NCI-H460 (cell line): ENCODE results near the gene GOLGA1. TPM values are rescaled to one million over a fixed set of nuclear protein-coding genes. Genes with fewer than 3 reads are reported as not detected.
A peak's percentile ranks its signal among the peaks of the same experiment; 100 is the strongest.
"Not testable (repeated sequence)": the region's sequence is repeated elsewhere in the genome, so short reads cannot be mapped to it uniquely, and the experiment has no call there.

ENCODE experiments used
- DNase-seq: peaks from one replicate; pipeline ENCODE4 v3.0.0-alpha.2; 2016; ENCODE audit warnings: low read depth; ENCODE audit errors: extremely low read depth
- small RNA-seq, 2 experiments: library from RNA; depleted of rRNA; stranded (forward); fragments of <200 nt; gene quantifications; one replicate each; pipeline ENCODE3, GENCODE V24; 2014
- total RNA-seq: library from RNA; depleted of rRNA; stranded (reverse); fragments of >200 nt; shearing (Covaris generic); gene quantifications from 2 replicates; pipeline ENCODE4 v1.2.3, GENCODE V29; 2014; rRNA removed

Gene GOLGA1
- total RNA-seq, 1 experiment from 2014 or later: 15.2 TPM

DNA sequence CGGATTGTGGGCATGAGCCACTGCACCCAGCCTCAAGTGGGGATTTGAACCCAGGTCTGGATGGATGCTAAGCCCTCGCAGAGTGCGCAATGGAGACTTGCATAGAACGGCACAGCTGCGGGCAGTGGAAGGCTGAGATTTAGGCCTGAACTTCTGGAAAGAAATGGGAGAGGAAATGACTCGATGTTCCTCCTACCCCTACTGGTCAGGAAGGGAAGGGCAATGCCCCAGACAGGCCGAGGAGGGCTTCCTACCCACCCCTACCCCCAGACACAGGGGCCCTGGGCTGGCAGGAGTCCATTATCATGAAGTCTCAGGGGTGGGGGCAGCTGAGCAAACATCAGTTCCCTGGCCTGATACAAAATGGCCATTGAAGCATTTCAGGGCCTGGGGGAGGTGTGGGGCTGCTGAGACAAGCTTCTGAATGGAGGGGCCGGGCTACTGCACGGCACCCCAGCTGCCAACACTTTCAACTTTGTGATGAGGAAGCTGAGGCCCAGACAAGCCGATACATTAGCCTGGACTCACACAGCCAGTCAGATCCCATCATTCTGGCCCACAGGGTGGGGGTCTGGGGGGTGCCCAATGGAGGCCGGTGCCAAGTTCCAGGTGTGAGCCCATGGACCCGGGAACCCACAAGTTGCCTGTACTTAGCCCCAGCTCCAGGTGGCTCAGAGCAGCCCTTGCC is 101.1 kb downstream of the GOLGA1 start:
- DNase-seq: no peak

DNA sequence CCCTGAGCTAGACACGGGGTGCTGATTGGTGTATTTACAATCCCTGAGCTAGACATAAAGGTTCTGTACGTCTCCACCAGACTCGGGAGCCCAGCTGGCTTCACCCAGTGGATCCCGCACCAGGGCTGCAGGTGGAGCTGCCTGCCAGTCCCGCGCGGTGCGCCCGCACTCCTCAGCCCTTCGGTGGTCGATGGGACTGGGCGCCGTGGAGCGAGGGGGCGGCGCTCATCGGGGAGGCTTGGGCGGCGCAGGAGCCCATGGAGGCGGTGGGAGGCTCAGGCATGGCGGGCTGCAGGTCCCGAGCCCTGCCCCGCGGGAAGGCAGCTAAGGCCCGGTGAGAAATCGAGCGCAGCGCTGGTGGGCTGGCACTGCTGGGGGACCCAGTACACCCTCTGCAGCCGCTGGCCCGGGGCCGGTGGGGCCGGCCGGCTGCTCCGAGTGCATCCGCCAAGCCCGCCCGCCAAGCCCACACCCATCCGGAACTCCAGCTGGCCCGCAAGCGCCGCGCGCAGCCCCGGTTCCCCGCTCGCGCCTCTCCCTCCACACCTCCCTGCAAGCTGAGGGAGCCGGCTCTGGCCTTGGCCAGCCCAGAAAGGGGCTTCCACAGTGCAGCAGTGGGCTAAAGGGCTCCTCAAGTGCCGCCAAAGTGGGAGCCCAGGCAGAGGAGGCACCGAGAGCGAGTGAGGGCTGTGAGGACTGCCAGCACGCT is 102.2 kb downstream of the GOLGA1 start:
- DNase-seq: not testable (repeated sequence)

DNA sequence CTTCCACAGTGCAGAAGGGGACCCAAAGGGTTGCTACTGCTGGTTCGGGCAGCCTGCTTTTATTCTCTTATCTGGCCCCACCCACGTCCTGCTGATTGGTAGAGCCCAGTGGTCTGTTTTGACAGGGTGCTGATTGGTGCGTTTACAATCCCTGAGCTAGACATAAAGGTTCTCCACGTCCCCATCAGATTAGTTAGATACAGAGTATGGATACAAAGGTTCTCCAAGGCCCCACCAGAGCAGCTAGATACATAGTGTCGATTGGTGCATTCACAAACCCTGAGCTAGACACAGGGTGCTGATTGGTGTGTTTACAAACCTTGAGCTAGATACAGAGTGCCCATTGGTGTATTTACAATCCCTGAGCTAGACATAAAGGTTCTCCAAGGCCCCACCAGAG is 102.8 kb downstream of the GOLGA1 start:
- not testable (repeated sequence) for DNase-seq

DNA sequence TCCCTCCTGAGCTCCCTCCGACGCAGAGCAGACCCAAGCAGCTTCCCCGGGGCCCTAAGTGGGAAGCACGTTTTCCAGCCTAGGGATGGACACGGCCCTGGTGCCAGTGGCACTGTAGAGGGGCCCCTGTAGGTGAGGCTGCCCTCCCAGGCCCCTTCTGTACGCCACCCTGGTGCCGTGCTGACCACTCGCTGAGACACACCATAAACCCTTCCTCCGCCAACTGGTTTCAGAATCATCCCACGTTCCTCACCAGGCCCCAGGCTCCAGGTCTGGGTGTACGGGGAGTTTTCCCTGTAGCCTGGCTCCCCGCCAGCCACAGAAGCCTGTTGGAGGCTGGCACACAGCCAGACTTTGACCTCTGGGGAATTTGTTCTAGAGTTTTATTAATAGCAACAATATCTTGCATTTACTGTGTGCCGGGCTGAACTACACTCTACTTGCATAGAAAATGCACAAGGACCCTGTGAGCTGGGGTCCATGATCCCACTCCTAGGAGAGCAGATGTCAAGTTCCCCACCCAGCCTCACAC is 105.8 kb downstream of the GOLGA1 start:
- DNase-seq: peak; percentile 75

DNA sequence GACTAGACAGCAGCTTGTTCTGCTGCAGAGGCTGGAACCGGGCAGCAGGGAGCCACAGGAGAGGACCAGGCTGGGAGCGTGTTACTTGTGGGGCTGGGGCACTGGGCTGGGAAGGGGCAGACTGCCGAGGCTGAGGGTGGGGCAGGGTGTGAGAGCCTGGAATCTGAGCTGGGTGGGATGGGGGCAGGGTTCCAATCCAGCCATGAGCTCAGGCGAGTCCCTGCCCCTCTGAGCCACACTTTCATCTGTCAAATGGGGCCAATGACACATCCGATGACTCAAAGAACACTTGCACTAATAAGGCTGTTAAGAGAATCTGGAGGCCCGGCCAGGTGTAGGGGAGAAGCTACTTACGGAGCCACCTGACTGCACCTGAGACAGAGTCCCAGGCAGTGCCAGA is 106.3 kb downstream of the GOLGA1 start:
- peak; percentile 80 for DNase-seq

DNA sequence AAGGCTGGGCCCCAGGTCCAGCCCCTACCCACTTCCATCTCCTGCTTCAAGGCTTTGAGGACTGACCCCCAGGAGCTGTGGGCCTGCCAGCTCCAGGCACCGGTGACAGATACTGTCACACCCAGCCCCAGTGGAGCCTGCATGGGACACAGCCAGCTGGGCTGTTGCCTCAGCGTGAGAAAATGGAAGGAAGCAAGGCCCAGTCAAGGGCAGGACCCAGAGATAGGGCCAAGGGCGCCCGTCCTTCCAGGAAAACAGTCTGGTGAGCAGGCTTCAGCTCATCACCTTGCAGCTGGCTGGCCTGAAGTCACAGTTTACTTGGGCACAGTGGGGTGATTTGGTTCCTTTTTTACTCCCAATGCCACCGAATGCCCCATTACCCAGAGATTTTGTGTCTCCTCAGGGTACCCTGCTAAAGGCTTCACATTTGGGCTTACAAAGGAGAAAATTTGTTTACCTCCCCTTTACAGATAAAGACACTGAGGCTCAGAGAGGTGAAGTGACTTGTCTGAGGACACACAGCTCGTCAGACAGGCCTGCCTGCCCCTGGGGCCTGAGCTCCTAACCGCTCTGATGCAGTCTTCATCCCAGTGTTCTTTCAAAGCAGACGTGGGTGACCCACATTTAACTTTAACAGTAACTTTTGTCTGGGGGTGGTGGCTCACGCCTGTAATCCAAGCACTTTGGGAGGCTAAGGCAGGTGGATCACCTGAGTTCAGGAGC is 109.1 kb downstream of the GOLGA1 start:
- DNase-seq: no peak

DNA sequence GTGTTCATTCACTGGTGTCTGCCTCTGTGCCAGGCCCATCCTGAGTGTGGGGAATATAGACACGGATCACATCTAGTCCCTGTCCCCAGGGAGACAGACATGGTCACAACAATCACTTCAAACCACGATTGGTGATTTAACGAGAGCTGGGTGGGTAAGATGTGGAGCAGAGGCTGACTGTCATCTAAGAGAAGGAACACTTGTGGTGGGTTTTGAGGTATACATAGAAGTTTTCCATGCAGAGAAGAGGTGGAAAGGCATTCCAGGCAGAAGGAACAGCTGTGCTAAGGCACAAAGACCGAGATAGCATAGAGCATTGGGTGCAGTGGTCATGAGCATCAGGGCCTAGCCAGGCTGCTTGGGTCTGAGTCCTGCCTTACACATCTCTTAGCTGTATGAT is 110.3 kb downstream of the GOLGA1 start:
- no peak for DNase-seq

DNA sequence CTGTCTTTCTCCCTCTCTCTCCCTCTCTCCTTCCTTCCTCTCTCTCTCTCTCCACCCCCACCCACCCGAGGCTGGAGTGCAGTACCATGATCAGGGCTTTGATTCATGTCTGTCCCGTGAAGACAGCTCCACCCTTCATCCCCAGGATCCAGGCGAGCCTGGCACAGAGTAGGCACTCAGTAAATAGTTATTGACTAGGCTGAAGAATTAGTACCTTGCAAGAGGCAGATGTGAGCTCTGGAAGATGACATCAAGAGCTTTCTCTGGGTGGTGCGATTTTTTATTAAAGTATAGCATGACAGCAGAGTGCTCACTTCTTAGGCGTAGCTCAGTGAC is 111.6 kb downstream of the GOLGA1 start:
- DNase-seq: peak; percentile 89

DNA sequence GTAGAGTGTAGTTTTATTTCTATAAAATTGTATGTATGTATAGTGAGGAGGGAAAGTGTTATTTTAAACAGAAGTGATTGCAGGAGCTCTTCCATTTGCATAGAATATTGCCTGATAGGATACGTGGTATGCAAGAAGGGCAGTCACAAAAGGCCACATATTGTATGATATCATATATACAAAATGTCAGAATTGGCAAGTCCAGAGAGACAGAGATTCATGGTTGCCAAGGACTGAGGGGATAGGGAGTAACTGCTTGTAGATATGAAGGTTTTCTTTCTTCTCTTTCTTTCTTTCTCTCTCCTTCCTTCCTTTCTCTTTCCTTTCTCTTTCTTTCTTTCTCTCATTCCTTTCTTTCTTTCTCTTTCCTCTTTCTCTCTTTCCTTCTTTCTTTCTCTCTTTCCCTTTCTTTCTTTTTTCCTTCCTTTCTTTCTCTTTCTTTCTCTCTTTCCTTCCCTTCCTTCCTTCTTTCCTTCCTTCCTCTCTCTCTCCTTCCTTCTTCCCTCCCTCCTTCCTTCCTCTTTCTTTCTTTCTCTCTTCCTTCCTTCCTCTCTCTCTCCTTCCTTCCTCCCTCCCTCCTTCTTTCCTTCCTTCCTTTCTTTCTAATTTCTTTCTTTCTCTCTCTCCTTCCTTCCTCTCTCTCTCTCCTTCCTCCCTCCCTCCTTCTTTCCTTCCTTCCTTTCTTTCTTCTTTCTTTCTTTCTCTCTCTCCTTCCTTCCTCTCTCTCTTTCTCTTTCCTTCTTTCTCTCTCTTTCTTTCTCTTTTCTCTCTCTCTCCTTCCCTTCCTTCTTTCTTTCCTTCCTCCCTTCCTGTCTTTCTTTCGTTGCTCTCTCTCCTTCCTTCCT is 112.2 kb downstream of the GOLGA1 start:
- no peak for DNase-seq

Small RNA genes within 50 kb of the gene (small RNA-seq; reads per million reads assigned to genes)
- gene RNU4-82P: 0 to 0.35 reads per million in 2 experiments

Other genes with a start within 250 kb of the GOLGA1 start
- 0.89 and 0.98 TPM in 2 replicates for gene NR6A1, start 169.8 kb downstream of the GOLGA1 start, total RNA-seq
- 60.6 and 63.6 TPM in 2 replicates for gene OLFML2A, start 163.9 kb downstream of the GOLGA1 start, total RNA-seq
- not detected in 2 replicates for gene WDR38, start 87.6 kb downstream of the GOLGA1 start, total RNA-seq
- gene RPL35, start 79.1 kb downstream of the GOLGA1 start, total RNA-seq: 2,661 and 3,579 TPM in 2 replicates
- gene ARPC5L, start 79.0 kb downstream of the GOLGA1 start, total RNA-seq: 49.0 and 62.0 TPM in 2 replicates
- 4.2 and 5.3 TPM in 2 replicates for gene SCAI, start 202.4 kb upstream of the GOLGA1 start, total RNA-seq
- 52.7 and 53.1 TPM in 2 replicates for gene PPP6C, start 248.7 kb upstream of the GOLGA1 start, total RNA-seq